ES-I3 (cell line): Measurements from ENCODE around the gene GNG14.
A peak's percentile ranks its signal among the peaks of the same experiment; 100 is the strongest.

Source experiments
- H3K36me3 ChIP-seq: 2 replicates; pipeline ENCODE4 v1.6.1; 2013; ENCODE audit warnings: mild to moderate bottlenecking, low read length, control low read depth, moderate library complexity; ENCODE audit not compliant: insufficient read depth
- H3K4me1 ChIP-seq: 2 replicates; pipeline ENCODE4 v1.6.1; 2013; ENCODE audit warnings: mild to moderate bottlenecking, control low read depth, low read length; ENCODE audit not compliant: insufficient read depth
- H3K9ac ChIP-seq: 2 replicates; pipeline ENCODE4 v1.6.1; 2013; ENCODE audit warnings: low read depth, mild to moderate bottlenecking, low read length, moderate library complexity
- H3K9me3 ChIP-seq: 2 replicates; pipeline ENCODE4 v1.6.1; 2013; ENCODE audit warnings: mild to moderate bottlenecking, low read length, moderate library complexity; ENCODE audit not compliant: control insufficient read depth, insufficient read depth

The GNG14 gene

DNA sequence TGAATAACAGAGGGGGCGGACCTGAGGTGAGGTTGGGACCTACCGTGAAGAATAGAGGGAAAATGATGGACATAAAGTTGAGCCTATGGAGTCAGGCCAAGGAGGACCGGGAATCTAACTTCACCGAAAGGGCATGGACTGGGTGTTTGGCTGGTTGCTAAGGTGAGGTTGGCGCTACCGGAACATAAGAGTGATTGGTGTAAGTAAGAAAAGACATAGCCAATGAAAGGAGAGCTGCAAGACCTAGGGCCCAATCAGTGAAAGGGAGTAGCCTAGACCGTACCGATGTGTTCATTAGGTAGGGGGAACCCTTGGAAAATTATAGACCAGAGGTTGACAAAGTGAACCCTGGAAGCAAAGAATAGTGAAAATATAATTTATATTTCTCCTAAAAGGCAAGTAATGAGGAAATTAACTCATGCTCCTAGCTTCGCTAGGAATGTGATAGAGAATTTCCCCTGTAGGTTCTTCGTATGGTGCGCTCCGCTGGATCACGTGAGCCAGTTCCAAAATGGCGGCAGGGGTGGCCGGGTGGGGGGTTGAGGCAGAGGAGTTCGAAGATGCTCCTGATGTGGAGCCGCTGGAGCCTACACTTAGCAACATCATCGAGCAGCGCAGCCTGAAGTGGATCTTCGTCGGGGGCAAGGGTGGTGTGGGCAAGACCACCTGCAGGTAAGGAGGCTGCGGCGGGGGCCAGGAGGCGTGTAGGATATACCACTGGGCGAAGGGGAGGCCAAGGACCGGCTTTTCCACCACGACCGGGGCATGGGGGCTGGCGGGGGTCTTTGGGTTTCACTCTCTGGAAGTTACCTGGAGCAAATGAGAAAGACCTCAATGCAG lies 49.4 kb downstream of the GNG14 start, which contains the start of gene GET3:
TSS of gene GET3 (plus strand) at position 503 of the 840 bp plus-strand sequence. CDS start at position 512, 9 bp downstream.
- Histone ChIP-seq H3K9ac (peak within 1 kb of the TSS; percentile 75), H3K4me1 (no peaks in the 10 kb centered on the region), H3K9me3 (no peaks in the 10 kb centered on the region), H3K36me3 (peaks cover 8% of the 10 kb centered on the region)

DNA sequence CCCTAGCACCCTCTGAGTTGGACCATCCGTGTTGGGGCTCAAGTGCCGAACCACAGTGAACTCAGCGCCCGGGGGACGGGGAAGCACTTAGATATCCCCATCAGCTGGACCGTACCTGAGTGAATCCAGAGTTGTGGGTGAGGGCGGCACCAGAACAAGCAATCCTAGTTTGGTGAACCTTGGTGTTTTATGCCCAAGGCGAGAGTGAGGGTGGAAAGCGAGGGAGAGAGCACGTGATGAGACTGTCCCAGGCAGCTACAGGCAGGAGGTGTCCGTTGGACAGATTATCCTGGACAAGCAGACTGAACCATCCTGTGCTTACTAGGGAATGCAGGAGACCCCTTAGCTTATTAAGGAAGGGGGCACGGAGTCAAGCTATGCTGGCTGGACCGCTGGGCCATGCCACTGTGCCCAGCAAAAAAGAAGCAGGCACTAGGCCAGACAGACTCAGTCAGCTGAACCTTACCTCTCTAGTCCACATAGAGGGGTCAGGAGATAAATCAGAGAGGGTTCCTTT lies 50.1 kb downstream of the GNG14 start:
- Histone ChIP-seq H3K4me1 (no peaks in the 10 kb centered on the region), H3K9me3 (no peaks in the 10 kb centered on the region), H3K36me3 (peaks cover 8% of the 10 kb centered on the region), H3K9ac (peak overlapping the region; percentile 75)
